Kidney (tissue), 14 donors: ENCODE results near the gene TTC7B. TPM values are rescaled to one million over a fixed set of nuclear protein-coding genes. Genes with fewer than 3 reads are reported as not detected.

Source experiments
- DNase-seq, 5 donors: peaks; one replicate each; pipeline ENCODE4 v3.0.0-alpha.2; 2013 to 2020
- FAIRE-seq: peaks from 2 replicates; lab custom pipeline; 2012; peaks lifted over from hg19 to GRCh38; lab: Jason Lieb, UNC
- H3K27ac ChIP-seq, 2 donors: one replicate each; pipeline ENCODE4 v1.7.0; 2013; ENCODE audit warnings: low read depth in 2 of 2, low read length in 2 of 2, inconsistent platforms in 1 of 2
- H3K27me3 ChIP-seq: one replicate; pipeline ENCODE4 v1.7.1; 2013; ENCODE audit warnings: low read length, inconsistent platforms; ENCODE audit not compliant: control insufficient read depth, insufficient read depth
- H3K36me3 ChIP-seq, 3 donors: one replicate each; pipeline versions ENCODE4 v1.7.0 to v1.7.1; 2013; ENCODE audit warnings: low read length in 3 of 3, control low read depth in 1 of 3, inconsistent platforms in 1 of 3; ENCODE audit not compliant: insufficient read depth in 3 of 3, control insufficient read depth in 2 of 3
- H3K4me1 ChIP-seq, 3 donors: one replicate each; pipeline versions ENCODE4 v1.7.0 to v1.7.1; 2013; ENCODE audit warnings: low read length in 3 of 3, inconsistent platforms in 1 of 3, low read depth in 1 of 3; ENCODE audit not compliant: control insufficient read depth in 2 of 3, insufficient read depth in 2 of 3
- H3K4me3 ChIP-seq, 3 donors: one replicate each; pipeline versions ENCODE4 v1.7.0 to v1.8.1; 2013; ENCODE audit warnings: low read length in 3 of 3, control low read depth in 1 of 3, inconsistent platforms in 1 of 3
- H3K9ac ChIP-seq, 3 donors: one replicate each; pipeline versions ENCODE4 v1.7.0 to v1.7.1; 2013; ENCODE audit warnings: low read length in 3 of 3, control low read depth in 1 of 3, inconsistent platforms in 1 of 3
- H3K9me3 ChIP-seq, 3 donors: one replicate each; pipeline versions ENCODE4 v1.7.0 to v1.7.1; 2013; ENCODE audit warnings: low read length in 3 of 3, control low read depth in 1 of 3, inconsistent platforms in 1 of 3; ENCODE audit not compliant: control insufficient read depth in 2 of 3, insufficient read depth in 1 of 3
- intact Hi-C: fragments of 100-400 bp; cut with DNase I; formaldehyde crosslinking; loops from one replicate; pipeline ENCODE4 v1.11.1; 2022
- polyA plus RNA-seq: library from polyadenylated mRNA; stranded (reverse); fragments of 350-450 nt; fragmentation: Illumina TruSeq; extraction: RNeasy Lipid Tissue Mini Kit (QIAGEN cat#74804); gene quantifications from one replicate; pipeline ENCODE4 v1.2.3, GENCODE V29; 2014; ENCODE audit warnings: low read depth, low replicate concordance; ENCODE audit not compliant: insufficient read depth
- total RNA-seq: library from RNA; stranded (reverse); fragmentation: NEBNext Ultra II Directional; extraction: Animal tissue kit (Norgen Biotek cat#: 25700); gene quantifications from one replicate; pipeline ENCODE4 v1.2.1, GENCODE V29; 2021
- TF ChIP-seq, protein P1 (sequence below): IDR thresholded peaks from 3 replicates; pipeline ENCODE4 v1.5.1; 2012; ENCODE audit warnings: mild to moderate bottlenecking, moderate library complexity, borderline replicate concordance; ENCODE audit not compliant: insufficient read depth; ENCODE audit errors: extremely low read depth
- donor health status: control.
- donor health status: control.
- donor health status: control.
- donor health status: control.
- donor health status: control.
- donor health status: DM: yes; HTN: yes; CAD: no.
- donor health status: Normal renal cell carcinoma (clear cell type).

TTC7B gene
- total and polyA plus RNA-seq, 2 donors from 2014 or later = 23.4 to 48.3 TPM

DNA sequence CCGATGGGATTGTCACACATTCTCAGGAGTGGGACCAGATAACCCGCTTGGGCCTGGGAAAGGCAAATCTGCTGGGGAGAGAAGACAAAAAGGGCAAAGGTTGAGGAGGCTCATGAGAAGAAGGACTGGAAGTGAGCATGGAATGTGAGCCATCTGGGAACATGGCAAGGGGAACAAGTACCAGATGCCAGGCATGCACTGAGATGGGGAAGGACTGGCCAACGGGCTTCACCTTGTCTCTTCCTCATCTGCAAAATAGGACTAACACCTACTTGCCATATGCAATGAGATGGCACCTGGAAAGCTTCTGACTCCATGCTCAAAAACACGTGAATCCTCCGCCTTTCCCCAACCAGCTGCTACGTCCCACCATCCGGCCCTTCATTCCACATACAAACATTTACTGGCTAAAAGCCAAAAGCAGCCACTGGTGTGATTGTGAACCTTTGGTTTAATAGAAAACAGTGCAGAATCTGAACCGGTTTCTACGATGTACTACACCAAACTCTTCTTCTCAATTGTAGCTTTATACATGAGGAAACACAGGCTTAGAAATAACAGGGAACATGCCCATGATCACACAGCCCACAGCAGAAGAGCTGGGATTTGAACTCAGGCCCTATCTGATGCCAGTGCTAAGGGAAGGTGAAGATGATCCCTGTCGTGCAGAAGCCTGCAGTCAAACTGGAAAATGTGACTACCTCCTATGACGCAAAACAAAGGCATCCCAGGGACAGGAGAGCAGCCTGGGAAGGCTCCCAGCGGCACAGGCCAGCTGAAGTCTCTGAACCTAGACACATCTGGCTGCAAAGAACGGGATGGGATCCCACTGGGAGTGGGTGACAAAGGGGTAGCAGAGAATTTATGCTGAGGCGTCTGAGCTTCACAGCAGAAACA, 112.1 kb downstream of the TTC7B start:
- H3K36me3 ChIP-seq = no peaks in the 10 kb centered on the region
- H3K9ac ChIP-seq = no peak overlapping the region
- TF ChIP-seq, protein P1, sequence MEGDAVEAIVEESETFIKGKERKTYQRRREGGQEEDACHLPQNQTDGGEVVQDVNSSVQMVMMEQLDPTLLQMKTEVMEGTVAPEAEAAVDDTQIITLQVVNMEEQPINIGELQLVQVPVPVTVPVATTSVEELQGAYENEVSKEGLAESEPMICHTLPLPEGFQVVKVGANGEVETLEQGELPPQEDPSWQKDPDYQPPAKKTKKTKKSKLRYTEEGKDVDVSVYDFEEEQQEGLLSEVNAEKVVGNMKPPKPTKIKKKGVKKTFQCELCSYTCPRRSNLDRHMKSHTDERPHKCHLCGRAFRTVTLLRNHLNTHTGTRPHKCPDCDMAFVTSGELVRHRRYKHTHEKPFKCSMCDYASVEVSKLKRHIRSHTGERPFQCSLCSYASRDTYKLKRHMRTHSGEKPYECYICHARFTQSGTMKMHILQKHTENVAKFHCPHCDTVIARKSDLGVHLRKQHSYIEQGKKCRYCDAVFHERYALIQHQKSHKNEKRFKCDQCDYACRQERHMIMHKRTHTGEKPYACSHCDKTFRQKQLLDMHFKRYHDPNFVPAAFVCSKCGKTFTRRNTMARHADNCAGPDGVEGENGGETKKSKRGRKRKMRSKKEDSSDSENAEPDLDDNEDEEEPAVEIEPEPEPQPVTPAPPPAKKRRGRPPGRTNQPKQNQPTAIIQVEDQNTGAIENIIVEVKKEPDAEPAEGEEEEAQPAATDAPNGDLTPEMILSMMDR = no peak
- H3K27ac ChIP-seq = no peak overlapping the region
- DNase-seq (peak in 1 of 5 donors; percentile 18), FAIRE-seq (no peak)
- intact Hi-C loops = no loop called here
- H3K9me3 ChIP-seq = no peaks in the 10 kb centered on the region
- no peak overlapping the region for H3K4me3 ChIP-seq
- H3K4me1 ChIP-seq = peaks cover 0 to 2% (median 0%) of the 10 kb centered on the region in 3 donors
- H3K27me3 ChIP-seq = no peaks in the 10 kb centered on the region

DNA sequence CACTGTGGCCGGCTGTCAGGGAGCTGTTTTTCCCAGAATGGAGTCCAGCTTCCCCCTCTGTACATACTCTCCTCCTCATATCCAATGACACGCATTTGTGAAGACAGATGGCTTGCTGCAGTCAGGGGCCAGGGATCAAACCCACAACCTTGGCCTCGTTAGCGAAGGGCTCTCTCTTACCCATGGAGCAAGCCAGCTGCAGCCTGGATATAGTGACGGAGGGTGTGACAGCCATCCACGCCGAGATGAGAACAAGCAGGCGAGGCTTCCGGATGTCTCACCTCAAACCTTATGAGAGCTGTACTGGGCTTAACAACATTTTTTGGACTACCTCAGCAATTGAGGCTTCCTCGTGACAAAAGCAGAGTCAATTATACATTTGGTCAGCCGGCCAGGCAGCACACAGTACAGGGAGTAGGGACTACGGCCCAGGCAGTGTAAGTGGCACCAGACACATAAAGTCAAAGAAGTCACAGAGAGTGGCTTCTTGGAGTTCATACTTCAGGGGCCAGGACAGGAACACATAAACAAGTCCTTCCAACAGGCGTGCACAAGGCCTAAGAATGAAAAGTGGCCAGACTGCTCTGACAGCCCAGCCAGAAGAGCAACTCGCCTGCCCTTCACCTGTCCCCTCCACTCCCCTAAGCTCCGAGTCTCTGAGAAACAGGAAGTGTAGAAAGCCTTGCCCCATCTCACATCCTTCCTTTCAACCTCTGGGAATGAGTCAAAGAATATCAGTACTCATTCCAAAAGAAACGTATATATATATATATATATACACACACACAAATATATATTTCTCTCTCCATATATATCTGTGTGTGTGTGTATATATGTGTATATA, 115.1 kb downstream of the TTC7B start:
- H3K9me3 ChIP-seq = no peaks in the 10 kb centered on the region
- no peaks in the 10 kb centered on the region for H3K27me3 ChIP-seq
- TF ChIP-seq, protein P1 = no peak
- peaks cover 0 to 11% (median 9%) of the 10 kb centered on the region in 3 donors for H3K4me1 ChIP-seq
- no peak overlapping the region for H3K9ac ChIP-seq
- H3K4me3 ChIP-seq = no peak overlapping the region
- no peak overlapping the region for H3K27ac ChIP-seq
- FAIRE-seq = no peak
- intact Hi-C loops = no loop called here
- H3K36me3 ChIP-seq = no peaks in the 10 kb centered on the region
- peak in 4 of 5 donors; percentile 66 to 71 (median 66) for DNase-seq

DNA sequence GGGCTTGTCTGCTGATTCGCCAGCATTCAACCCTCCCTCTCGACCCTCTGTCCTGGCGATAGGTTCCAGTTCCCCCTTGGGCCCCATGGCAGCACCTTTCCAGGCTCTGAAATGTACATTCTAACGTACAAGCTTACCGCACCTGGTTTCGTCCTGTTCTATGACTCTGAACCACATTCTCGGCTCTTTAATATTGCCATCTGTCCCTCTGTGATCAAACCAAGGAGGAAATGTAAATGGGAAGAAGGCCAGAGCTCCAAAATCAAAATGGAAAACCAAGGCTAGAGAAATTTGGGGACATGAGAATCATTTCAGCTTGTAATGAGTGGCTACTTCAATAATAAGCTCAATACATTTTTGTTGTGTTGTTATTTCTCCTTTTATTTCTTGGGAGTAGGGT, 117.2 kb downstream of the TTC7B start:
- no peaks in the 10 kb centered on the region for H3K36me3 ChIP-seq
- no peak for DNase-seq
- H3K9me3 ChIP-seq = no peaks in the 10 kb centered on the region
- H3K27me3 ChIP-seq = no peaks in the 10 kb centered on the region
- peaks cover 0 to 11% (median 9%) of the 10 kb centered on the region in 3 donors for H3K4me1 ChIP-seq
- H3K4me3 ChIP-seq = no peak overlapping the region
- FAIRE-seq = no peak
- intact Hi-C loops = loop anchor here (10.0 kb wide), 1 partner anchor 294 kb away; no protein-coding TSS in a partner anchor
- TF ChIP-seq, protein P1 = no peak
- H3K27ac ChIP-seq = peak overlapping the region in 1 of 2 donors; percentile 13
- peak overlapping the region in 1 of 3 donors; percentile 20 for H3K9ac ChIP-seq
